DOHH2 (cell line): ENCODE measurements around the gene IGF1R.

Experiments
- H3F3A ChIP-seq: fragments of 200-600 bp; sonication (generic), shearing (Covaris generic); 2 replicates; pipeline ENCODE4 v1.6.0; 2016; ENCODE audit warnings: antibody characterized with exemption, mild to moderate bottlenecking; ENCODE audit not compliant: control insufficient read depth, insufficient read depth
- H3K27ac ChIP-seq: fragments of 200-600 bp; sonication (generic); 2 replicates; pipeline ENCODE4 v1.5.1; 2014; ENCODE audit warnings: low read depth, mild to moderate bottlenecking, low read length, moderate library complexity
- H3K27me3 ChIP-seq: fragments of 200-600 bp; sonication (generic); 2 replicates; pipeline ENCODE4 v1.6.1; 2014; ENCODE audit warnings: mild to moderate bottlenecking, low read length, mixed read lengths; ENCODE audit not compliant: control insufficient read depth
- H3K36me3 ChIP-seq: fragments of 200-600 bp; sonication (generic); 2 replicates; pipeline ENCODE4 v1.6.1; 2014; ENCODE audit warnings: mild to moderate bottlenecking, low read length, moderate library complexity, mixed read lengths; ENCODE audit not compliant: control insufficient read depth
- H3K4me1 ChIP-seq: fragments of 200-600 bp; sonication (generic); 2 replicates; pipeline ENCODE4 v1.6.1; 2014; ENCODE audit warnings: mild to moderate bottlenecking, low read length, mixed read lengths; ENCODE audit not compliant: control insufficient read depth
- H3K4me2 ChIP-seq: fragments of 200-600 bp; sonication (generic); 2 replicates; pipeline ENCODE4 v1.6.0; 2014; ENCODE audit warnings: mild to moderate bottlenecking, low read length, moderate library complexity
- H3K4me3 ChIP-seq: fragments of 200-600 bp; sonication (generic); 2 replicates; pipeline ENCODE4 v1.5.1; 2014; ENCODE audit warnings: mild to moderate bottlenecking, low read length, mixed read lengths
- H3K79me2 ChIP-seq: fragments of 200-600 bp; sonication (generic); 2 replicates; pipeline ENCODE4 v1.6.1; 2014; ENCODE audit warnings: mild to moderate bottlenecking, low read length, mixed read lengths; ENCODE audit not compliant: control insufficient read depth
- H3K9me2 ChIP-seq: fragments of 200-600 bp; sonication (generic); replicated peaks from 2 replicates; pipeline ENCODE4 v1.6.1; 2014; ENCODE audit warnings: mild to moderate bottlenecking, low read length, mixed read lengths; ENCODE audit not compliant: control insufficient read depth
- H3K9me3 ChIP-seq: fragments of 200-600 bp; sonication (generic); 2 replicates; pipeline ENCODE4 v1.6.1; 2014; ENCODE audit warnings: antibody characterized with exemption, low read length, mixed read lengths; ENCODE audit not compliant: control insufficient read depth, insufficient read depth
- H4K20me1 ChIP-seq: fragments of 200-600 bp; sonication (generic); 2 replicates; pipeline ENCODE4 v1.6.0; 2014; ENCODE audit warnings: low read depth, mild to moderate bottlenecking, antibody characterized with exemption, low read length, moderate library complexity; ENCODE audit not compliant: control insufficient read depth, insufficient read depth
- EZH2phosphoT487 ChIP-seq: fragments of 200-600 bp; sonication (generic); IDR thresholded peaks from 2 replicates; pipeline ENCODE4 v1.6.1; 2017; ENCODE audit warnings: borderline replicate concordance, mild to moderate bottlenecking, antibody characterized with exemption, low read length, moderate library complexity, mixed read lengths
- TF ChIP-seq, protein P1 (sequence below): fragments of 200-600 bp; sonication (generic); IDR thresholded peaks from one replicate; pipeline ENCODE4 v1.5.1; 2014; ENCODE audit warnings: antibody characterized with exemption, mild to moderate bottlenecking, low read depth, low read length; ENCODE audit not compliant: poor library complexity, severe bottlenecking

The IGF1R gene

DNA sequence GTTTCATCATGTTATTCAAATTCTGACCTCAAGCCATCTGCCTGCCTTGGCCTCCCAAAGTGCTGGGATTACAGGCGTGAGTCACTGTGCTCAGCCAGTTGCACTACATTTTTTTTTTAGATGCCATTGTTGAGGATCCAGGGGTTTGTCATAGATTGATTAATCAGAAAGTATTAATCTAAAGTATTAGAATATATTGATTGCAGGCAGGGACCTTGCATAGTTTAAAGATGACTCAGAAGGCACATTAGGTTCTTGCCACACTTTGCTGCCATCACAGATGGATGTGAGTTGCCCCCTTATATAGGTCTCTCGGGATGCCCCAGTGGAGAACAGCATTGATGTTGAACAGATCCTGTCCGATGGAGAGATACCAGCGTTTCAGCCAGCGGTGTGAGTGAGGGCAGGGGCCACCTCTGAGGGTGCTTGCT lies 41.1 kb downstream of the IGF1R start:
- no peaks in the 10 kb centered on the region for H3K9me3 ChIP-seq
- no peak overlapping the region for H3K4me2 ChIP-seq
- H4K20me1 ChIP-seq: 0 out of 2 replicates have a peak, but pooled peaks cover 5% of the 10 kb centered on the region
- 0 out of 2 replicates have a peak, but pooled peaks cover 2% of the 10 kb centered on the region for H3K79me2 ChIP-seq
- no peaks in the 10 kb centered on the region for H3K27me3 ChIP-seq
- H3K4me1 ChIP-seq: no peaks in the 10 kb centered on the region
- no peak overlapping the region for H3K4me3 ChIP-seq
- no peaks in the 10 kb centered on the region for H3K9me2 ChIP-seq
- no peaks in the 10 kb centered on the region for H3K36me3 ChIP-seq
- no peak for TF ChIP-seq EZH2phosphoT487
- TF ChIP-seq, protein P1, sequence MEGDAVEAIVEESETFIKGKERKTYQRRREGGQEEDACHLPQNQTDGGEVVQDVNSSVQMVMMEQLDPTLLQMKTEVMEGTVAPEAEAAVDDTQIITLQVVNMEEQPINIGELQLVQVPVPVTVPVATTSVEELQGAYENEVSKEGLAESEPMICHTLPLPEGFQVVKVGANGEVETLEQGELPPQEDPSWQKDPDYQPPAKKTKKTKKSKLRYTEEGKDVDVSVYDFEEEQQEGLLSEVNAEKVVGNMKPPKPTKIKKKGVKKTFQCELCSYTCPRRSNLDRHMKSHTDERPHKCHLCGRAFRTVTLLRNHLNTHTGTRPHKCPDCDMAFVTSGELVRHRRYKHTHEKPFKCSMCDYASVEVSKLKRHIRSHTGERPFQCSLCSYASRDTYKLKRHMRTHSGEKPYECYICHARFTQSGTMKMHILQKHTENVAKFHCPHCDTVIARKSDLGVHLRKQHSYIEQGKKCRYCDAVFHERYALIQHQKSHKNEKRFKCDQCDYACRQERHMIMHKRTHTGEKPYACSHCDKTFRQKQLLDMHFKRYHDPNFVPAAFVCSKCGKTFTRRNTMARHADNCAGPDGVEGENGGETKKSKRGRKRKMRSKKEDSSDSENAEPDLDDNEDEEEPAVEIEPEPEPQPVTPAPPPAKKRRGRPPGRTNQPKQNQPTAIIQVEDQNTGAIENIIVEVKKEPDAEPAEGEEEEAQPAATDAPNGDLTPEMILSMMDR: no peak
- H3F3A ChIP-seq: no peaks in the 10 kb centered on the region
- H3K27ac ChIP-seq: no peak overlapping the region

- Histone ChIP-seq H3K27ac (no peak overlapping the region), H3K27me3 (no peaks in the 10 kb centered on the region), H3K9me3 (no peaks in the 10 kb centered on the region), H4K20me1 (0 out of 2 replicates have a peak, but pooled peaks cover under 1% of the 10 kb centered on the region), H3K79me2 (0 out of 2 replicates have a peak, but pooled peaks cover 2% of the 10 kb centered on the region), H3K4me1 (no peaks in the 10 kb centered on the region), H3K4me3 (no peak overlapping the region), H3K4me2 (no peak overlapping the region), H3K36me3 (no peaks in the 10 kb centered on the region), H3K9me2 (no peaks in the 10 kb centered on the region), H3F3A (no peaks in the 10 kb centered on the region)
- TF ChIP-seq, protein P1: no peak
- no peak for TF ChIP-seq EZH2phosphoT487
Observed at GRCh38 chr15:98690272-98690950, 42.1 kb downstream of the IGF1R start.

DNA sequence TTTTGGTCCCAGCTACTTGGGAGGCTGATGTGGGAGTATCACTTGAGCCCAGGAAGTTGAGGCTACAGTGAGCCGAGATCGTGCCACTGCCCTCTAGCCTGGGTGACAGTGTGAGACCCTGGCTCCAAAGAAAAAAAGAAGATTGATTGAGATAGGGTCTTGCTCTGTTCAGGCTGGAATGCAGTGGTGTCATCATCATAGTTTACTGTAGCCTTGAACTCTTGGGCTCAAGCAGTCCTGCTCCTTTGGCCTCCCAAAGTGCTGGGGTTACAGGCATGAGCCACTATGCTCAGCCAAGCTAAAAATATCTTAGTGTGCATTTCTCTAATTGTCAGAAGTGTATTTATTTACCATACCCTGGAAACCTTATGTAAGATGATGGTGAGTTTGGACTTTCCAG lies 43.9 kb downstream of the IGF1R start:
- no peaks in the 10 kb centered on the region for H3K9me3 ChIP-seq
- H3K36me3 ChIP-seq: no peaks in the 10 kb centered on the region
- H3F3A ChIP-seq: no peaks in the 10 kb centered on the region
- no peak for TF ChIP-seq EZH2phosphoT487
- TF ChIP-seq, protein P1: no peak
- no peak overlapping the region for H3K4me2 ChIP-seq
- H3K9me2 ChIP-seq: no peaks in the 10 kb centered on the region
- H3K27me3 ChIP-seq: no peaks in the 10 kb centered on the region
- peaks cover 3% of the 10 kb centered on the region; the same call in 1 of the 2 replicates for H3K79me2 ChIP-seq
- no peak overlapping the region for H3K27ac ChIP-seq
- H4K20me1 ChIP-seq: peaks cover 6% of the 10 kb centered on the region; the same call in 1 of the 2 replicates
- H3K4me3 ChIP-seq: no peak overlapping the region
- no peaks in the 10 kb centered on the region for H3K4me1 ChIP-seq
